WTC11 (cell line): ENCODE results near the gene KRT82.

Experiments used
- CTCF ChIP-seq: fragments of 200-600 bp; IDR thresholded peaks from 2 replicates; pipeline ENCODE4 v1.8.0; 2022; ENCODE audit warnings: antibody characterized with exemption
- FOXK1 ChIP-seq: sonication (generic); formaldehyde crosslinking; IDR thresholded peaks from 2 replicates; pipeline ENCODE4 v1.8.0; 2022; ENCODE audit warnings: mild to moderate bottlenecking, moderate library complexity, missing genetic modification reagents

GRCh38 chr12:52385226-52385702 is 20.9 kb downstream of the KRT82 start, which contains the start of gene KRT84:
- TF ChIP-seq CTCF (no peak), FOXK1 (no peak)
